Endodermal cell (in vitro differentiated cells): ENCODE results near the gene SPTAN1. TPM values are rescaled to one million over a fixed set of nuclear protein-coding genes. Genes with fewer than 3 reads are reported as not detected.

Source experiments
- DNase-seq: peaks from one replicate; pipeline ENCODE4 v3.0.0-alpha.2; 2017
- H3K27ac ChIP-seq: 2 replicates; pipeline ENCODE4 v1.5.1; 2013; ENCODE audit warnings: mild to moderate bottlenecking, low read depth, low read length, moderate library complexity
- H3K27me3 ChIP-seq: 2 replicates; pipeline ENCODE4 v1.6.1; 2013; ENCODE audit warnings: mild to moderate bottlenecking, low read length, moderate library complexity; ENCODE audit not compliant: insufficient read depth, control insufficient read depth, poor library complexity, severe bottlenecking
- H3K36me3 ChIP-seq: 2 replicates; pipeline ENCODE4 v1.7.0; 2013; ENCODE audit warnings: mild to moderate bottlenecking, low read length, moderate library complexity; ENCODE audit not compliant: control insufficient read depth, insufficient read depth
- H3K4me1 ChIP-seq: one replicate; pipeline ENCODE4 v1.7.0; 2013; ENCODE audit warnings: low read length; ENCODE audit not compliant: control insufficient read depth, insufficient read depth
- H3K4me3 ChIP-seq: 2 replicates; pipeline ENCODE4 v1.5.1; 2013; ENCODE audit warnings: mild to moderate bottlenecking, low read length, moderate library complexity
- H3K9ac ChIP-seq: 2 replicates; pipeline ENCODE4 v1.6.1; 2013; ENCODE audit warnings: mild to moderate bottlenecking, low read length, moderate library complexity; ENCODE audit not compliant: poor library complexity, severe bottlenecking; ENCODE audit errors: extremely low read depth
- H3K9me3 ChIP-seq: 2 replicates; pipeline ENCODE4 v1.6.1; 2013; ENCODE audit warnings: mild to moderate bottlenecking, low read length, moderate library complexity; ENCODE audit not compliant: control insufficient read depth
- H3K27ac Mint-ChIP-seq: 2 replicates; pipeline ENCODE4 v1.8.0; 2020; ENCODE audit warnings: mixed read lengths
- H3K27me3 Mint-ChIP-seq: 2 replicates; pipeline ENCODE4 v1.8.0; 2021; ENCODE audit warnings: mild to moderate bottlenecking, mixed read lengths; ENCODE audit not compliant: insufficient read depth
- H3K36me3 Mint-ChIP-seq: 2 replicates; pipeline ENCODE4 v1.8.0; 2020; ENCODE audit warnings: low read depth, mixed read lengths
- H3K4me1 Mint-ChIP-seq: 2 replicates; pipeline ENCODE4 v1.8.0; 2020; ENCODE audit warnings: mixed read lengths
- H3K4me3 Mint-ChIP-seq: 2 replicates; pipeline ENCODE4 v1.8.0; 2020; ENCODE audit warnings: mild to moderate bottlenecking, moderate library complexity, mixed read lengths
- H3K9me3 Mint-ChIP-seq: 2 replicates; pipeline ENCODE4 v1.8.0; 2020; ENCODE audit warnings: mild to moderate bottlenecking, mixed read lengths
- WGBS, 2 experiments: methylation state at CpG; one replicate each; pipeline versions ENCODE4 v1.1.5 to v1.1.7; 2013; ENCODE audit warnings: missing lambda C conversion rate in 2 of 2, mixed read lengths in 1 of 2; ENCODE audit not compliant: insufficient coverage in 1 of 2, insufficient read length in 1 of 2; 5-methylcytosine and 5-hydroxymethylcytosine counted together
- total RNA-seq, 2 donors: library from RNA; stranded (reverse); fragmentation: NEBNext Ultra II Directional in 1 of 2; extraction: Animal tissue kit (Norgen Biotek cat#: 25700) in 1 of 2; gene quantifications; 2 replicates in 1 of 2; 3 replicates in 1 of 2; pipeline ENCODE4 v1.2.1, GENCODE V29; 2021
- TF ChIP-seq, protein P1 (sequence below): fragments of 200-600 bp; sonication (generic); conservative IDR thresholded peaks from 2 replicates; pipeline ENCODE4 v1.5.0; 2021; ENCODE audit warnings: antibody characterized with exemption, mild to moderate bottlenecking

The SPTAN1 gene
- total RNA-seq, 2 donors from 2014 or later: 309 to 319 TPM

DNA sequence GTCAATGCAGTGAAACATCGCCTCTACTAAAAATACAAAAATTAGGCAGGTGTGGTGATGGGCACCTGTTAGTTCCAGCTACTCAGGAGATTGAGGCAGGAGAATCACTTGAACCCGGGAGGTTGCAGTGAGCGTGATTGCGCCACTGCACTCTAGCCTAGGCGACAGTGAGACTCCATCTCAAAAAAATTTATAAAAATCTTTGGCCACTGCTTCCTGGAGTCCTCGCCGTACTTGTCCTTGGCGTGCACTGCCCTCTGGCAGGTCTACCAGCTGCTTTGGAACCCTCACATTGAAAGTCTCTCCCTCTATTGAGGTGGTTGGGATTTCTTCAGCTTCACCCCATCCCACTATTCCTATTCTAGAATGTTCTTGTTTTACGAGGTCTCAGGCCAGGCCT, 79.2 kb downstream of the SPTAN1 start:
- 95 to 96% methylated on average over 5 to 9 of the region's 9 CpGs for WGBS, 2 experiments
- Histone ChIP-seq H3K27me3 (no peaks in the 10 kb centered on the region), H3K9ac (no peak overlapping the region), H3K36me3 (peaks cover 67% of the 10 kb centered on the region), H3K9me3 (no peaks in the 10 kb centered on the region), H3K4me3 (no peak overlapping the region), H3K27ac (no peak overlapping the region), H3K4me1 (peaks cover 6% of the 10 kb centered on the region)
- Mint-ChIP-seq H3K27me3 (no peaks in the 10 kb centered on the region), H3K4me3 (no peak overlapping the region), H3K9me3 (no peaks in the 10 kb centered on the region), H3K27ac (peak overlapping the region; percentile 44), H3K4me1 (peaks cover 2% of the 10 kb centered on the region), H3K36me3 (peaks cover 63% of the 10 kb centered on the region)
- DNase-seq: no peak
- TF ChIP-seq, protein P1, sequence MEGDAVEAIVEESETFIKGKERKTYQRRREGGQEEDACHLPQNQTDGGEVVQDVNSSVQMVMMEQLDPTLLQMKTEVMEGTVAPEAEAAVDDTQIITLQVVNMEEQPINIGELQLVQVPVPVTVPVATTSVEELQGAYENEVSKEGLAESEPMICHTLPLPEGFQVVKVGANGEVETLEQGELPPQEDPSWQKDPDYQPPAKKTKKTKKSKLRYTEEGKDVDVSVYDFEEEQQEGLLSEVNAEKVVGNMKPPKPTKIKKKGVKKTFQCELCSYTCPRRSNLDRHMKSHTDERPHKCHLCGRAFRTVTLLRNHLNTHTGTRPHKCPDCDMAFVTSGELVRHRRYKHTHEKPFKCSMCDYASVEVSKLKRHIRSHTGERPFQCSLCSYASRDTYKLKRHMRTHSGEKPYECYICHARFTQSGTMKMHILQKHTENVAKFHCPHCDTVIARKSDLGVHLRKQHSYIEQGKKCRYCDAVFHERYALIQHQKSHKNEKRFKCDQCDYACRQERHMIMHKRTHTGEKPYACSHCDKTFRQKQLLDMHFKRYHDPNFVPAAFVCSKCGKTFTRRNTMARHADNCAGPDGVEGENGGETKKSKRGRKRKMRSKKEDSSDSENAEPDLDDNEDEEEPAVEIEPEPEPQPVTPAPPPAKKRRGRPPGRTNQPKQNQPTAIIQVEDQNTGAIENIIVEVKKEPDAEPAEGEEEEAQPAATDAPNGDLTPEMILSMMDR: no peak

DNA sequence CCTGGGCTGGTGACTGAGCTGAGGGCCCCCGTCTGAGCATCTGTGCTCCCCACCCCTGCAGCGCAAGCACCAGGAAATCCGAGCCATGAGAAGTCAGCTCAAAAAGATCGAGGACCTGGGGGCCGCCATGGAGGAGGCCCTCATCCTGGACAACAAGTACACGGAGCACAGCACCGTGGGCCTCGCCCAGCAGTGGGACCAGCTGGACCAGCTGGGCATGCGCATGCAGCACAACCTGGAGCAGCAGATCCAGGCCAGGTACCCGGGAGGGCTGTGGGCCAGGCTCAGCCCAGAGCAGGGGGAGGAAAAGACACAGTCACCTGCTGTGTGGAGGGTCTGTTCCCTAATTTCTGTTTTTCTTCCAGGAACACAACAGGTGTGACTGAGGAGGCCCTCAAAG, 79.7 kb downstream of the SPTAN1 start:
- no peaks in the 10 kb centered on the region for H3K27me3 Mint-ChIP-seq
- Histone ChIP-seq H3K27ac (no peak overlapping the region), H3K27me3 (no peaks in the 10 kb centered on the region), H3K4me3 (no peak overlapping the region), H3K9me3 (no peaks in the 10 kb centered on the region), H3K4me1 (peaks cover 6% of the 10 kb centered on the region), H3K36me3 (peaks cover 63% of the 10 kb centered on the region), H3K9ac (no peak overlapping the region)
- H3K9me3 Mint-ChIP-seq: no peaks in the 10 kb centered on the region
- peaks cover 62% of the 10 kb centered on the region for H3K36me3 Mint-ChIP-seq
- H3K4me3 Mint-ChIP-seq: no peak overlapping the region
- H3K27ac Mint-ChIP-seq: peak overlapping the region; percentile 44
- 96 to 97% methylated on average over 9 to 10 of the region's 10 CpGs for WGBS, 2 experiments
- DNase-seq: no peak
- H3K4me1 Mint-ChIP-seq: peaks cover 2% of the 10 kb centered on the region
- TF ChIP-seq, protein P1: no peak

GRCh38 chr9:128632486-128632885, 80.1 kb downstream of the SPTAN1 start:
- H3K4me3 Mint-ChIP-seq: no peak overlapping the region
- WGBS, 2 experiments: 95 to 99% methylated on average over 8 to 14 of the region's 14 CpGs
- no peak overlapping the region for H3K9ac ChIP-seq
- H3K27me3 Mint-ChIP-seq: no peaks in the 10 kb centered on the region
- peaks cover 58% of the 10 kb centered on the region for H3K36me3 ChIP-seq
- no peaks in the 10 kb centered on the region for H3K27me3 ChIP-seq
- peaks cover 6% of the 10 kb centered on the region for H3K4me1 ChIP-seq
- no peak for DNase-seq
- H3K27ac ChIP-seq: no peak overlapping the region
- H3K4me3 ChIP-seq: no peak overlapping the region
- H3K4me1 Mint-ChIP-seq: peaks cover 2% of the 10 kb centered on the region
- H3K36me3 Mint-ChIP-seq: peaks cover 61% of the 10 kb centered on the region
- H3K9me3 Mint-ChIP-seq: no peaks in the 10 kb centered on the region
- TF ChIP-seq, protein P1: no peak
- no peaks in the 10 kb centered on the region for H3K9me3 ChIP-seq
- H3K27ac Mint-ChIP-seq: no peak overlapping the region
